GM12878 (cell line): Measurements from ENCODE around the gene FAAP100. TPM values are rescaled to one million over a fixed set of nuclear protein-coding genes. Genes with fewer than 3 reads are reported as not detected.
A peak's percentile ranks its signal among the peaks of the same experiment; 100 is the strongest.

Experiments used
- CHD1 ChIP-seq: IDR thresholded peaks from 2 replicates; pipeline ENCODE4 v1.6.1; 2012; ENCODE audit warnings: low read depth, low read length, improper control_type of control experiment
- CHD4 ChIP-seq: fragments of 200-600 bp; sonication (generic); IDR thresholded peaks from 2 replicates; pipeline ENCODE4 v1.6.1; 2016; ENCODE audit warnings: mild to moderate bottlenecking
- DPF2 ChIP-seq: fragments of 450-650 bp; IDR thresholded peaks from 2 replicates; pipeline ENCODE4 v1.6.1; 2017; ENCODE audit warnings: mild to moderate bottlenecking
- EED ChIP-seq: sonication (generic); IDR thresholded peaks from 2 replicates; pipeline ENCODE4 v1.6.1; 2016; ENCODE audit warnings: antibody characterized with exemption, low read depth
- HDGF ChIP-seq: fragments of 450-650 bp; IDR thresholded peaks from 2 replicates; pipeline ENCODE4 v1.6.1; 2016; ENCODE audit warnings: antibody characterized with exemption
- MXI1 ChIP-seq: fragments of 150-350 bp; IDR thresholded peaks from 2 replicates; pipeline ENCODE4 v1.6.1; 2011; ENCODE audit warnings: low read depth, mild to moderate bottlenecking, inconsistent platforms, low read length, improper control_type of control experiment
- POLR2A ChIP-seq: IDR thresholded peaks from 2 replicates; pipeline ENCODE4 v1.6.1; 2011; ENCODE audit warnings: low read depth, mild to moderate bottlenecking, low read length
- RFX5 ChIP-seq: IDR thresholded peaks from 2 replicates; pipeline ENCODE4 v1.6.1; 2011; ENCODE audit warnings: low read depth, low read length, improper control_type of control experiment
- SIN3A ChIP-seq: IDR thresholded peaks from 2 replicates; pipeline ENCODE4 v1.6.1; 2012; ENCODE audit warnings: low read depth, low read length, improper control_type of control experiment
- SREBF1 ChIP-seq: IDR thresholded peaks from 2 replicates; pipeline ENCODE4 v1.6.1; 2012; ENCODE audit warnings: mild to moderate bottlenecking, low read length
- ZNF207 ChIP-seq: fragments of 450-650 bp; IDR thresholded peaks from 2 replicates; pipeline ENCODE4 v1.6.1; 2014; ENCODE audit warnings: antibody characterized with exemption, mild to moderate bottlenecking, borderline replicate concordance
- polyA plus RNA-seq, 11 experiments: library from polyadenylated mRNA; depleted of rRNA in 4 of 11; unstranded in 6 of 11; stranded (reverse) in 5 of 11; fragments of >200 nt; fragmentation: Nextera tagmentation in 4 of 11; fragmentation: Illumina TruSeq in 1 of 11; extraction: Ambion mirVana in 4 of 11; extraction: Trizol in 1 of 11; gene quantifications; 1 replicate in 1 of 11; 2 replicates in 10 of 11; pipeline versions ENCODE4 v1.2.1 to v1.2.3, GENCODE V29; 2011 to 2016; ENCODE audit warnings: inconsistent platforms in 2 of 11, missing spikeins in 2 of 11, low read depth in 1 of 11
- total RNA-seq, 4 experiments: library from RNA; depleted of rRNA in 3 of 4; stranded (reverse); fragments of >200 nt in 3 of 4; fragmentation: Illumina TruSeq in 1 of 4; extraction: Trizol in 1 of 4; gene quantifications; 2 replicates each; pipeline versions ENCODE4 v1.2.1 to v1.2.3, GENCODE V29; 2013 to 2021
- TF ChIP-seq, protein P1 (sequence below): fragments of 450-650 bp; IDR thresholded peaks from 2 replicates; pipeline ENCODE4 v1.6.1; 2018; ENCODE audit warnings: mild to moderate bottlenecking, low read depth, moderate library complexity; ENCODE audit not compliant: partially characterized antibody
- TF ChIP-seq, protein P2 (sequence below): fragments of 450-650 bp; IDR thresholded peaks from 2 replicates; pipeline ENCODE4 v1.6.1; 2016; ENCODE audit warnings: mild to moderate bottlenecking, moderate library complexity, borderline replicate concordance
- TF ChIP-seq, protein P3 (sequence below): IDR thresholded peaks from 2 replicates; pipeline ENCODE4 v1.6.1; 2011; ENCODE audit warnings: borderline replicate concordance, low read depth, mild to moderate bottlenecking, moderate library complexity, low read length; ENCODE audit not compliant: insufficient read depth, poor library complexity, severe bottlenecking
- TF ChIP-seq, protein P4 (sequence below): fragments of 450-650 bp; IDR thresholded peaks from 2 replicates; pipeline ENCODE4 v1.6.1; 2017; ENCODE audit warnings: borderline replicate concordance
- TF ChIP-seq, protein P5 (sequence below): IDR thresholded peaks from 2 replicates; pipeline ENCODE4 v1.6.1; 2012; ENCODE audit warnings: low read depth, low read length, improper control_type of control experiment

Gene FAAP100
- total and polyA plus RNA-seq, 10 of the 15 experiments (the other 5 are each of a cell fraction or from before 2014, with no cell fraction given): 0.11 to 46.2 (median 17.1) TPM

DNA sequence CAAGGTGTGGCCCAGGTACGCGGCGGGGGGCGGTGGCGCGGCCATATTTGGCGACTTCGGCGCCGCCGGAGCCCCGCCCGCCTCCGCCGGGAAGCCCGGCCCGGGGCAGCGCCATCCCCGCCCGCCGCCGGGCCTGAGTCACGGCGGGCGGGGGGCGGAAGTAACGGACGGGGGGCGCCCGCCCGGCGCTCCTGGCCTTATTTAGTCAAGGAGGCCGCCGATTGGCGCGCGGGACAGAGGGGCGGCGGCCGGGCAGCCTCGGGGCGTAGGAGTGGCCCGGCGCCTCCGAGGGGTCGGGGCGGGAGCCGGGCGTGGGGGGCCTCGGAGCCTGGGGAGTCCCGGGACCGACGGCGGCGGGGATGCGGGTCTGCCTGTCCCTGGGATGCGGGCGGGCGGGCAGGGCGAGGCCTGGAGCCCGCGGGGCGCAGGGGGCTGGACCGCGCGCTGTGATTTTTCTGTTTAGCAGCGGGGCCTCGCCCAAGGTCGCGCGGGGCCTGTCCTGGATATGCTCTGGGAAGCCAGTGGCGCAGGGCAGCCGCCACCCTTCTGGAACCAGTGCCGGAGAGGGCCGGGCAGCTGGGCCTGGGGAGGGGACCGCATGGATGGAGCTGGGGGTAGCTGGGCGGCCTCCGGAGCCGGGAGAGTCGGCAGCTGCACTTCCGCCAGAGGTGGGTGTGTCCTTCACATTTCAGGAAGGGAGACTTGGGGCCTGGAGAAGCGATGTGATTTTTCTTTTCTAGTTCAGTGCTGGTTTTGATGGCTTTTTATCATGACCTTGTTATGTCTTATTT is 37.2 kb downstream of the FAAP100 start (continued):
- TF ChIP-seq, protein P1, sequence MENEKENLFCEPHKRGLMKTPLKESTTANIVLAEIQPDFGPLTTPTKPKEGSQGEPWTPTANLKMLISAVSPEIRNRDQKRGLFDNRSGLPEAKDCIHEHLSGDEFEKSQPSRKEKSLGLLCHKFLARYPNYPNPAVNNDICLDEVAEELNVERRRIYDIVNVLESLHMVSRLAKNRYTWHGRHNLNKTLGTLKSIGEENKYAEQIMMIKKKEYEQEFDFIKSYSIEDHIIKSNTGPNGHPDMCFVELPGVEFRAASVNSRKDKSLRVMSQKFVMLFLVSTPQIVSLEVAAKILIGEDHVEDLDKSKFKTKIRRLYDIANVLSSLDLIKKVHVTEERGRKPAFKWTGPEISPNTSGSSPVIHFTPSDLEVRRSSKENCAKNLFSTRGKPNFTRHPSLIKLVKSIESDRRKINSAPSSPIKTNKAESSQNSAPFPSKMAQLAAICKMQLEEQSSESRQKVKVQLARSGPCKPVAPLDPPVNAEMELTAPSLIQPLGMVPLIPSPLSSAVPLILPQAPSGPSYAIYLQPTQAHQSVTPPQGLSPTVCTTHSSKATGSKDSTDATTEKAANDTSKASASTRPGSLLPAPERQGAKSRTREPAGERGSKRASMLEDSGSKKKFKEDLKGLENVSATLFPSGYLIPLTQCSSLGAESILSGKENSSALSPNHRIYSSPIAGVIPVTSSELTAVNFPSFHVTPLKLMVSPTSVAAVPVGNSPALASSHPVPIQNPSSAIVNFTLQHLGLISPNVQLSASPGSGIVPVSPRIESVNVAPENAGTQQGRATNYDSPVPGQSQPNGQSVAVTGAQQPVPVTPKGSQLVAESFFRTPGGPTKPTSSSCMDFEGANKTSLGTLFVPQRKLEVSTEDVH: no peak
- TF ChIP-seq POLR2A (peak; percentile 36), ZNF207 (no peak), DPF2 (0 out of 2 replicates have a peak, but pooled peaks have one; percentile 62), SIN3A (0 out of 2 replicates have a peak, but pooled peaks have one; percentile 30), HDGF (no peak; the same call in 1 of the 2 replicates), EED (peak; percentile 61), CHD1 (peak; percentile 53; the same call in 1 of the 2 replicates), SREBF1 (no peak), RFX5 (no peak), MXI1 (peak; percentile 66; the same call in 1 of the 2 replicates), CHD4 (no peak)
- TF ChIP-seq, protein P2, sequence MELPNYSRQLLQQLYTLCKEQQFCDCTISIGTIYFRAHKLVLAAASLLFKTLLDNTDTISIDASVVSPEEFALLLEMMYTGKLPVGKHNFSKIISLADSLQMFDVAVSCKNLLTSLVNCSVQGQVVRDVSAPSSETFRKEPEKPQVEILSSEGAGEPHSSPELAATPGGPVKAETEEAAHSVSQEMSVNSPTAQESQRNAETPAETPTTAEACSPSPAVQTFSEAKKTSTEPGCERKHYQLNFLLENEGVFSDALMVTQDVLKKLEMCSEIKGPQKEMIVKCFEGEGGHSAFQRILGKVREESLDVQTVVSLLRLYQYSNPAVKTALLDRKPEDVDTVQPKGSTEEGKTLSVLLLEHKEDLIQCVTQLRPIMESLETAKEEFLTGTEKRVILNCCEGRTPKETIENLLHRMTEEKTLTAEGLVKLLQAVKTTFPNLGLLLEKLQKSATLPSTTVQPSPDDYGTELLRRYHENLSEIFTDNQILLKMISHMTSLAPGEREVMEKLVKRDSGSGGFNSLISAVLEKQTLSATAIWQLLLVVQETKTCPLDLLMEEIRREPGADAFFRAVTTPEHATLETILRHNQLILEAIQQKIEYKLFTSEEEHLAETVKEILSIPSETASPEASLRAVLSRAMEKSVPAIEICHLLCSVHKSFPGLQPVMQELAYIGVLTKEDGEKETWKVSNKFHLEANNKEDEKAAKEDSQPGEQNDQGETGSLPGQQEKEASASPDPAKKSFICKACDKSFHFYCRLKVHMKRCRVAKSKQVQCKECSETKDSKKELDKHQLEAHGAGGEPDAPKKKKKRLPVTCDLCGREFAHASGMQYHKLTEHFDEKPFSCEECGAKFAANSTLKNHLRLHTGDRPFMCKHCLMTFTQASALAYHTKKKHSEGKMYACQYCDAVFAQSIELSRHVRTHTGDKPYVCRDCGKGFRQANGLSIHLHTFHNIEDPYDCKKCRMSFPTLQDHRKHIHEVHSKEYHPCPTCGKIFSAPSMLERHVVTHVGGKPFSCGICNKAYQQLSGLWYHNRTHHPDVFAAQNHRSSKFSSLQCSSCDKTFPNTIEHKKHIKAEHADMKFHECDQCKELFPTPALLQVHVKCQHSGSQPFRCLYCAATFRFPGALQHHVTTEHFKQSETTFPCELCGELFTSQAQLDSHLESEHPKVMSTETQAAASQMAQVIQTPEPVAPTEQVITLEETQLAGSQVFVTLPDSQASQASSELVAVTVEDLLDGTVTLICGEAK: 0 out of 2 replicates have a peak, but pooled peaks have one; percentile 22
- TF ChIP-seq, protein P3, sequence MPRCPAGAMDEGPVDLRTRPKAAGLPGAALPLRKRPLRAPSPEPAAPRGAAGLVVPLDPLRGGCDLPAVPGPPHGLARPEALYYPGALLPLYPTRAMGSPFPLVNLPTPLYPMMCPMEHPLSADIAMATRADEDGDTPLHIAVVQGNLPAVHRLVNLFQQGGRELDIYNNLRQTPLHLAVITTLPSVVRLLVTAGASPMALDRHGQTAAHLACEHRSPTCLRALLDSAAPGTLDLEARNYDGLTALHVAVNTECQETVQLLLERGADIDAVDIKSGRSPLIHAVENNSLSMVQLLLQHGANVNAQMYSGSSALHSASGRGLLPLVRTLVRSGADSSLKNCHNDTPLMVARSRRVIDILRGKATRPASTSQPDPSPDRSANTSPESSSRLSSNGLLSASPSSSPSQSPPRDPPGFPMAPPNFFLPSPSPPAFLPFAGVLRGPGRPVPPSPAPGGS: peak; percentile 6
- TF ChIP-seq, protein P4, sequence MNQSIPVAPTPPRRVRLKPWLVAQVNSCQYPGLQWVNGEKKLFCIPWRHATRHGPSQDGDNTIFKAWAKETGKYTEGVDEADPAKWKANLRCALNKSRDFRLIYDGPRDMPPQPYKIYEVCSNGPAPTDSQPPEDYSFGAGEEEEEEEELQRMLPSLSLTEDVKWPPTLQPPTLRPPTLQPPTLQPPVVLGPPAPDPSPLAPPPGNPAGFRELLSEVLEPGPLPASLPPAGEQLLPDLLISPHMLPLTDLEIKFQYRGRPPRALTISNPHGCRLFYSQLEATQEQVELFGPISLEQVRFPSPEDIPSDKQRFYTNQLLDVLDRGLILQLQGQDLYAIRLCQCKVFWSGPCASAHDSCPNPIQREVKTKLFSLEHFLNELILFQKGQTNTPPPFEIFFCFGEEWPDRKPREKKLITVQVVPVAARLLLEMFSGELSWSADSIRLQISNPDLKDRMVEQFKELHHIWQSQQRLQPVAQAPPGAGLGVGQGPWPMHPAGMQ: no peak
- TF ChIP-seq, protein P5, sequence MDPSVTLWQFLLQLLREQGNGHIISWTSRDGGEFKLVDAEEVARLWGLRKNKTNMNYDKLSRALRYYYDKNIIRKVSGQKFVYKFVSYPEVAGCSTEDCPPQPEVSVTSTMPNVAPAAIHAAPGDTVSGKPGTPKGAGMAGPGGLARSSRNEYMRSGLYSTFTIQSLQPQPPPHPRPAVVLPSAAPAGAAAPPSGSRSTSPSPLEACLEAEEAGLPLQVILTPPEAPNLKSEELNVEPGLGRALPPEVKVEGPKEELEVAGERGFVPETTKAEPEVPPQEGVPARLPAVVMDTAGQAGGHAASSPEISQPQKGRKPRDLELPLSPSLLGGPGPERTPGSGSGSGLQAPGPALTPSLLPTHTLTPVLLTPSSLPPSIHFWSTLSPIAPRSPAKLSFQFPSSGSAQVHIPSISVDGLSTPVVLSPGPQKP: peak; percentile 80
